Astrocyte (in vitro differentiated cells and primary cell): Measurements from ENCODE around the gene DZIP1.

ENCODE experiments used
- CTCF ChIP-seq: IDR thresholded peaks from 2 replicates; pipeline ENCODE4 v1.5.1; 2011; ENCODE audit warnings: low read depth, mild to moderate bottlenecking, inconsistent platforms, low read length, moderate library complexity; ENCODE audit not compliant: insufficient read depth
- EZH2 ChIP-seq: IDR thresholded peaks from 2 replicates; pipeline ENCODE4 v1.6.1; 2012; ENCODE audit warnings: mild to moderate bottlenecking, low read length, inconsistent platforms; ENCODE audit not compliant: insufficient read depth

GRCh38 chr13:95642999-95643398 lies 1.5 kb downstream of the DZIP1 start:
- TF ChIP-seq CTCF, result no peak
- no peak for TF ChIP-seq EZH2
